CD4-positive, alpha-beta T cell treated with Interleukin-6 at 100 ng/mL for 8 hours (primary cell): ENCODE measurements around the gene SCRT2.
"Not testable (repeated sequence)": the region's sequence is repeated elsewhere in the genome, so short reads cannot be mapped to it uniquely, and the experiment has no call there.

ENCODE experiments used
- DNase-seq: peaks from one replicate; pipeline ENCODE4 v3.0.0-alpha.2; 2020; ENCODE audit warnings: mixed read lengths, low spot score

The SCRT2 gene

DNA sequence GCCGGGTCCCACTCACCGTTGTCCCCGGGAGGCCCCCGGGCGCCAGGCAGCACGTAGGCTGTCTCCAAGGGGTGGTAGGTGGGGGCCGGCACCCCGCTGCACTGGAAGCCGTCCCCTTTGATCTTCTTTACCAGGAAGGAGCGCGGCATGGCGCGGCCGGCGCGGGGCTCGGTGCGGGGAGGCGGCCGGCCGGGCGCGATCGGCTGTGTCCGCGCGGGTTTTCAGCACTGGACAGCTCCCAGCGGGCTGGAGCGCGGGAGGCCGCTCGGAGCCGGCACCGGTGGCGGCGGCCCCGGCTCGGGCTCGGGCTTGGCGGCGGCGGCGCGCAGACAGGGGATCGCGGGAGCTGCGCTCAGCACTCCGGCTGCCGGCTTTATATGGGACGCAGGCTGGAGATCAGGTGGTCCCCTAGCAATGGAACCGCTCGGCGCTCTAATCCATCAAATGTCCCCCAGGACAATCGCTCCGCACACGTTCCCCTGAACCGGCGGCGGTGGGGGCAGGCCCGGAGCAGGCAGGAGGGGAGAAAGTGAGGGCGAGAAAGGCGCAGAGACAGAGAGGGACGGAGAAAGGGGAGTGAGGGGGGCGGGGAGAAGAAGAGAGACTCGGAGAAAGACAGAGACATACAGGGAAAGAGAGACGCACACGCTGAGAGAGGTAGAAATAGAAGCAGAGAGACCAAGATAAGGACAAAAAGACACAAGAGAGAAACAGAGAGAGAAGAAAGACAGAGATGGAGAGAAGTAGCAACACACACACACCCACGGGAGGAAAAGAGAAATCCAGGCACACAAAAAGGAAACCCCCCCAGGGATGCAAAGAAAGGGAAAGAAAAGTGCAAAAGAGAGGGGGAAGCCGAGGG is at the start of gene SCRT2:
SCRT2 (minus strand) TSS at position 350 of the 862 bp plus-strand sequence; CDS start at position 149, 201 bp downstream.
- peak; percentile 42 for DNase-seq

DNA sequence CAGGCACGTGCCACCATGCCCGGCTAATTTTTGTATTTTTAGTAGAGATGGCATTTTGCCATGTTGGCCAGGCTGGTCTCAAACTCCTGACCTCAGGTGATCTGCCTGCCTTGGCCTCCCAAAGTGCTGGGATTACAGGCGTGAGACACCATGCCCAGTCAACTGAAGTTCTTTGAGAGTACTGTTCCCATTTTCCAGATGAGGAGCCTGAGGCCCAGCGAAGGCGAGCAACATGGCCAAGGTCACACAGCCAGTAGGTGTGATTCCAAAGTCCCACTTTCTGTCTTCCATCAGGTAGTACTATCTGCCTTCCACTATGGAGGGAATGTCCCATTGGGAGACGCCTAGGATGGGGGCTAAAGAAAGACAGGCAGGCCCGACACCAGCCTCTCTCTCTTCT is 49.2 kb upstream of the SCRT2 start:
- not testable (repeated sequence) for DNase-seq

- DNase-seq: no peak
These were observed 48.2 kb upstream of the SCRT2 start for GRCh38 chr20:723756-724155.

GRCh38 chr20:722822-723644 is 47.4 kb upstream of the SCRT2 start:
- DNase-seq: no peak

GRCh38 chr20:721876-722275 is 46.3 kb upstream of the SCRT2 start:
- no peak for DNase-seq

DNA sequence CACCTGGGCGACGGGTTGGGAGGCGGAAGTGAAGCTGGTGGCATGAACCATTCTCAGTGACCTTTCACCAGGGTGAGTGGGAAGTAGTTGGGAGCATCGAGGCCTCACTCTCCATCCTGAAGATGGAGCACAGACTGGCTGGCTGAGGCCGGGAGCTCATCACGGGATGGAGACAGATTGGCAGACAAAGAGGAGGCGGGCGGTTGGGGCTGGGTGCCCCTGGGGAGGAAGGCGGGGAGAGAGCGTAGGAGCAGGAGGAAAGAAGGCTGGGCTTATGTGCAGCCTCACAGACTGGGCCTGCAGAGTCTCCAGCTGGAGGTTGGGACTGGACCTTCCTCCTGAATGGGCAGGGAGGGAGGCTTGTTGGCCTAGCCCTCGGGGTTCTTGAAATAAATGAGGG is 44.2 kb upstream of the SCRT2 start:
- DNase-seq: no peak

- DNase-seq: no peak
These were observed 43.5 kb upstream of the SCRT2 start for GRCh38 chr20:719068-719467.

- no peak for DNase-seq
These were observed 42.2 kb upstream of the SCRT2 start for GRCh38 chr20:717832-718231.

DNA sequence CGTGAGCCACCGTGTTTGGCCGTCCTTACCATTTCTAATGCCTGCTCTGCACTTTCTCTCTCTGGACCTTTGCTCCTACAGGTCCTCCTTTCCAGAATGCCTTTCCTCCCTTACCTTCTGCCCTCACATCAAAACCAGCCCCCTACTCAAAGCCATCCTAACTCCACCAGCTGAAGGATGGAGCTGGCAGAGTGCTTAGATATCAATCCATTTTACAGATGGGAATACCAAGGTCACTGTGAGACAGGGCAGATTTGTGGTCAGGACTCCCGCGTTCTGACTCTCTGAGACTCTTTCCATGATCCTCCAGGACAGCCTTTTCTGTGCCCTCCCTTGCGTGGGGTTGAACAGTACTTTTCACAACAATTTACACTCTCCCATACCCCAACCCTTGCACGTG is 41.7 kb upstream of the SCRT2 start:
- DNase-seq: no peak

DNA sequence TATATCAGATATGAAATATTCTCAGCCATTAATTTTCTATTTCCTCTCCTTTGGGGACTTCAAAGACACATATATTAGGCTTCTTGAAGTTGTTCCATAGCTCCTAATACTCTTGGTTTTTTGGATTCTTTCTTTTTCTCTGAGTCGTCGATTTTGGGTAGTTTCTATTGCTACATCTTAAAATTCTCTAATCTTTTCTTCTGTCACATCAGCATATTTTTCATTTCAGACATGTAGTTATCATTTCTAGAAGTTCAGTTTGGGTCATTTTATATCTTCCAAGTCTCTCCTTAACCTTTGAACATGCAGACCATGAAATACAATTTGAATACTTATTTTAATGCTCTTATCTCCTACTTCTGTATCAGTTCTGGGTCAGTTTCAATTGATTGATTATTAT is 38.9 kb upstream of the SCRT2 start:
- DNase-seq: no peak

DNA sequence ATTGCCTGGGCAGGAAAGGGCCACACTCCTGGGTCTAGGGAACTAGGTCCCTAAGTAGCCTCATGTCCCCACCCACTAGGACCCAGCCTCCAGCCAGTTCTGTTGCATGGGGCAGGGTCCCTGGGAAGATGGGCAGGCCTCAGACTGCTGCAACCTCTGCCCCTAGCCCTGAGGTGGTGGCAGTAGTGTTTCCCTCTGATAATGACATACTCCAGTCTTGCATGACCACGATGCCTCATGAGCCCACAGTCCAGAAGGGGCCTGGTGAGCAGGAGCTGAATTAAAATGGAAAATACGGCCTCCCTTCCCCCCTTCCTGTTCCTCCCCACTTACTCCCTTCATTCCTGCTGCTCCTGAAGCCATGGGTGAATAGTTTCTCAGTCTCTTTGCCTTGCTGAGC is 36.0 kb upstream of the SCRT2 start:
- DNase-seq: no peak

GRCh38 chr20:710780-711450 is 35.3 kb upstream of the SCRT2 start:
- no peak for DNase-seq

- DNase-seq: no peak
These were observed 34.6 kb upstream of the SCRT2 start for GRCh38 chr20:709991-710779.

GRCh38 chr20:709423-709822 is 33.8 kb upstream of the SCRT2 start:
- DNase-seq: no peak

DNA sequence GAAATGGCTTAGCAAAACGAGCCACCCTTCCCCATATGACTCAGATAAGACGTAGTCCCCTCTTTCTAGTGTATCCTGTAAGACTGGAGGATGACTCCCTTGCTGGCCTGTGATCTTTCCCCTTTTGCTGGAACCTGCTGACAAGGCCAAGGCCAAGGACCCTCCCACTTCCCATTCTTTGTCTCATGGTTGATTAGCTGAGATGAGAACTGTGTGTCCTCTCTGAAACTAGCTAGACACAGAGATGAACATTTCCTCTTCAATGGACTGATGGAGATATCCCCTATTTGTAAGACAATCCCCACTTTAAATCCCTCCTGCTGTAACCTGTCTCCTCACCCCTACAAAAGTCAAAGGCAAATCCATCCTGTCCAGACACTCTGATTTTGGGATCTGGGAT is 33.4 kb upstream of the SCRT2 start:
- DNase-seq: no peak

GRCh38 chr20:707451-708110 is 32.0 kb upstream of the SCRT2 start:
- no peak for DNase-seq

DNA sequence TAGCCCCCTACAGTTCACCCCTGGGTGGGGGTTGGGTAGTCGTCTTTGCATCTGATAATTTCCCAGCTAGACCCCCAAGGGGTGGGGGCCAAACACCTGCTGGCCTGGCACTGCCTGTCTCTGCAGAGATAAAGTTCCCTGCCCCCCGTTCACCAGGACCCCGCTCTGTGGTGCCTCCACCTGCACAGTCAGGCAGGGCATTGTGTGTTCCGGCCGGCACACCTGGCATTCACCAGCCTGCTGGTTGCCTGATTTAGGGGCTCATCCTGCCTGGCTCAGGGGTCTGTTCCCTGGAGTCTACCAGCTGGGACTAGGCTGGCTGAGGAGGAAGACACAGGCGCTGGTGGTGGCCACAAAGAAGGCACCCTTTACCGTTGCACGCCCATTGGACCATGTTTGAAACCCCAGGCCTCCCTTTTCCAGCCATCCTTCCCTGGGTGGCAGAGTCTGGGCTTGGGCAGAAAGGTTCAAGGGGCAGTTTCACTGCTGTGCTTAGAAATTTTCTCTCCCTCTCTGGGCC is 30.8 kb upstream of the SCRT2 start:
- no peak for DNase-seq

DNA sequence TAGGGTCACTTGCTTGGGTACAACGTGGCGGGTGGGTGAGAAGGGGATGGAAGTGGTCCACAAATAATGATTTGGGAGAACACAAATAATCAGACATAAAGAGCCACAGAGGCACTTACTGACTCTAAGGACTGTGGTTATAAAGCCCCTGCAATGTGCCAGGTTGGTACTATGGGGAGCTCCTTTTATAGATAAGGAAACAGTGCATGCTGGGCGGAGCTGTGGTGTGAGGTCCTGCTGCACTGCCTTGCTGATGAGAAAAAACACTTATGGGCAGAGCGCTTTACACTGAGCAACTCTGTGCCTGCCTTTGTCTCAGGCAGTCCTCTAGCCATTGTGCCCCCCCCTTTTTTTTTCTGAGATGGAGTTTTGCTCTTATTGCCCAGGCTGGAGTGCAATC is 29.1 kb upstream of the SCRT2 start:
- DNase-seq: no peak

DNA sequence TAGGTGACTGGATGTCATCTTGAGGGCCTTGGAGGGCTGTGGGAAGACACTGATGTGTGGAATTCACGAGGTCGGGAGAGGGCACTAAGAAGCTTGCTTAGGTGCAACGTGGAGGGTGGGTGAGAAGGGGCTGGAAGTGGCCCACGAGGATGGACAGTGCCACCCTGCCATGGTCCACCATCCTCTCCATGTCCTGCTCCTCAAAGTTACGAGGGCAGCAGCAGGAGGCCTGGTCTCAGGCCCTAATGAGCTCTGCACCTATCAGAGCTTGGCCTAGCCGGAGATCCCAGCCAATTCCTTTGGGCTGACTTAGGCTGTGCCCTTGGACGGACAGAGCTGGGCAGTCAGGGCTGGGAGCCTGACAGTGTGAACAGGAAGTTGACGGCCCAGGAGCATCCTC is 27.8 kb upstream of the SCRT2 start:
- DNase-seq: no peak

DNA sequence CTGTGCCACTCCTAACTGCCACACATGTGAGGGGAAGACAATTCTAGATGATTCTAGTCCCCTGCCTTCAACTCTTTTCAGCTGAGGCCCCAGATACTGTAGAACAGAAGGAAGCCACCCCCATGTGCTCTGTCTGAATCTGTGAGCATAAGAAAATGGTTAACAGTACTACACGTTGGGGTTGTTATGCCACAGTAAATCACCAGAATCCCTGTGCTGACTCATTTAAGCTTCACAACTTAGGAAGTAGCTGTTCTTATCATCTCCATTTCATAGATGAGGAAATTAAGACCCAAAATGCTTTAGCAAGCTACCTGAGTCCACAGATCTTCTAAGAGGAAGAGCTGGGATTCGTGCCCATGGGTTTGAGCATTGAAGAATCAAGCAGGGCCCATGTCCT is 27.4 kb upstream of the SCRT2 start:
- no peak for DNase-seq
